ENCODE measurements around the gene OR5C1.
"Not testable (repeated sequence)": the region's sequence is repeated elsewhere in the genome, so short reads cannot be mapped to it uniquely, and the experiment has no call there.

Gene OR5C1

DNA sequence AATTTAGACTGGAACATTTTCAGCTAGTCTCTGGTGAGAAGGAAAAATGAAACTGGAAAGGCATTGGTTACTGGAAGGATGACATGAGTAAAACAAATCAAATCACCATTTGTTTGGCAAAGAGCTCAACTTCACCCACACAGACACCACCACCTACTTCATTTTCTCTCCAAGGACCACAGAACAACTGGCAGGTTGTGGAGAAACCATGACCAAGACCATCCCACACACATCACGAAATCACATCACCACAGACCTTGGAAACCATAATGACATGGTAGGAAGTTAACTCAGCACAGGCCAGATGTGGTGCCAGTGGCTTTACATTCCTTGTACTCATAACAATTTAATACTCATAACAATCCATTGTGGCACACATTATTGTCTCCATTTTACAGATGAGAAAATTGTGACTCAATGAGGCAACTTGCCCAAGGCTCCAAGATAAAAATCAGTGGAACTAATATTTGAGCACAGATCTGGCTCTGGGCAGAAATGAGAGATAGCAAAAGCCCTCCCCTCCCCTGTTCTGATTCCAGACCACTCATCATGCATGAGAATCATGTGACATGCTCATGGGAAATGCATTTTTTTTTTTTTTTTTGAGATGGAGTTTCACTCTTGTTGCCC, 18.7 kb downstream of the OR5C1 start:
- Histone ChIP-seq H2AFZ (ENCODE audit: low read depth) (no peak overlapping the region), H3K27ac (no peak overlapping the region), H3K4me1 (ENCODE audit: low read depth, poor library complexity, severe bottlenecking) (no peaks in the 10 kb centered on the region), H3K4me3 (IDR thresholded peaks at IDR 0.05; ENCODE audit: insufficient read depth, low read depth, low read length) (no peak overlapping the region), H3K9ac (no peak overlapping the region), H3K27me3 (ENCODE audit: insufficient read depth, low read depth) (no peaks in the 10 kb centered on the region), H3K79me2 (ENCODE audit: insufficient read depth, low read depth) (no peaks in the 10 kb centered on the region), H3K36me3 (ENCODE audit: insufficient read depth) (no peaks in the 10 kb centered on the region), H4K20me1 (ENCODE audit: insufficient read depth) (no peaks in the 10 kb centered on the region), H3K4me2 (no peak overlapping the region)
- TF ChIP-seq, protein P1, sequence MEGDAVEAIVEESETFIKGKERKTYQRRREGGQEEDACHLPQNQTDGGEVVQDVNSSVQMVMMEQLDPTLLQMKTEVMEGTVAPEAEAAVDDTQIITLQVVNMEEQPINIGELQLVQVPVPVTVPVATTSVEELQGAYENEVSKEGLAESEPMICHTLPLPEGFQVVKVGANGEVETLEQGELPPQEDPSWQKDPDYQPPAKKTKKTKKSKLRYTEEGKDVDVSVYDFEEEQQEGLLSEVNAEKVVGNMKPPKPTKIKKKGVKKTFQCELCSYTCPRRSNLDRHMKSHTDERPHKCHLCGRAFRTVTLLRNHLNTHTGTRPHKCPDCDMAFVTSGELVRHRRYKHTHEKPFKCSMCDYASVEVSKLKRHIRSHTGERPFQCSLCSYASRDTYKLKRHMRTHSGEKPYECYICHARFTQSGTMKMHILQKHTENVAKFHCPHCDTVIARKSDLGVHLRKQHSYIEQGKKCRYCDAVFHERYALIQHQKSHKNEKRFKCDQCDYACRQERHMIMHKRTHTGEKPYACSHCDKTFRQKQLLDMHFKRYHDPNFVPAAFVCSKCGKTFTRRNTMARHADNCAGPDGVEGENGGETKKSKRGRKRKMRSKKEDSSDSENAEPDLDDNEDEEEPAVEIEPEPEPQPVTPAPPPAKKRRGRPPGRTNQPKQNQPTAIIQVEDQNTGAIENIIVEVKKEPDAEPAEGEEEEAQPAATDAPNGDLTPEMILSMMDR (conservative IDR thresholded peaks at IDR 0.05; ENCODE audit: low read depth, low read length): no peak

DNA sequence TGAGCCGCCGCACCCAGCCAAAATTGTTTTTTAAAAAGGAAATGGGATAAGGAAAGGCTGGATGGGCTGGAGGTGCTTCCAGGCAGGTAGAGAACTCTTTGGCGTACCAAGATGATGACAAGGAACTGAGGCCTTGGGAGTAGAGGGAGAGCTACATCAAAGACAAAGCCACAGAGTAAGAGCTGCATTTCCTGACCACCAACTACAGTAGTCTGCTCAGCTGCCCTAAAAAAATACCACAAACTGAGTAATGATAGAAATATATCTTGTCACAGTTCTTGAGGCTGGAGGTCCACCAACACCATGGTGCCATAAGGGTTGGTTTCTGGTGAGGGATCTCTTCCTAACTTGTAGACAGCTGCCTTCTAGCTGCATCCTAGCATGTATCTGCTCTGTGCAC, 19.4 kb downstream of the OR5C1 start:
- H3K79me2 ChIP-seq (ENCODE audit: insufficient read depth, low read depth): no peaks in the 10 kb centered on the region
- H3K27ac ChIP-seq: no peak overlapping the region
- H3K4me2 ChIP-seq: no peak overlapping the region
- H3K27me3 ChIP-seq (ENCODE audit: insufficient read depth, low read depth): no peaks in the 10 kb centered on the region
- no peaks in the 10 kb centered on the region for H4K20me1 ChIP-seq (ENCODE audit: insufficient read depth)
- H3K4me3 ChIP-seq (IDR thresholded peaks at IDR 0.05; ENCODE audit: insufficient read depth, low read depth, low read length): no peak overlapping the region
- H2AFZ ChIP-seq (ENCODE audit: low read depth): no peak overlapping the region
- H3K4me1 ChIP-seq (ENCODE audit: low read depth, poor library complexity, severe bottlenecking): no peaks in the 10 kb centered on the region
- H3K9ac ChIP-seq: no peak overlapping the region
- no peaks in the 10 kb centered on the region for H3K36me3 ChIP-seq (ENCODE audit: insufficient read depth)
- TF ChIP-seq, protein P1 (conservative IDR thresholded peaks at IDR 0.05; ENCODE audit: low read depth, low read length): no peak

DNA sequence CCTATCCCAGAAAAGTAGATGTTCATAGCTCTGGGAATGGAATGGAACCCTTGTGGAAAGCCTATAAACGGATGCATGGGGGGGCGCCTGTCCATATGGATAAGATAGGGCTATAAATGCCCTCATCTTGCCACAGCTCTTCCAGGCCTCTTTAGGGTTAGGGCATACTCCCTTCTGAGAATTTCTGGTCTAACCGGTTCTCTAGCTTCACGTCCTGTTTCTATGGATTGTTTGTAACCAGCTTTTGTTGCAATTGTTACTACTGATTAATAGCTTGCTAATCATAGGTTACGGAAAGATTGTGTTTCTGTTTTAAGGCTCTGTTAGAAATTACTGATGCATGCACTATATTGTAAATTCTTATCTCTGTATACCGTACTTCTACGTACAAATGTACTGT, 20.5 kb downstream of the OR5C1 start:
- not testable (repeated sequence) for H3K4me1 ChIP-seq (ENCODE audit: low read depth, poor library complexity, severe bottlenecking); H2AFZ ChIP-seq (ENCODE audit: low read depth); H3K27me3 ChIP-seq (ENCODE audit: insufficient read depth, low read depth); H3K36me3 ChIP-seq (ENCODE audit: insufficient read depth); H4K20me1 ChIP-seq (ENCODE audit: insufficient read depth); H3K4me3 ChIP-seq (IDR thresholded peaks at IDR 0.05; ENCODE audit: insufficient read depth, low read depth, low read length); H3K27ac ChIP-seq; H3K4me2 ChIP-seq; H3K79me2 ChIP-seq (ENCODE audit: insufficient read depth, low read depth); H3K9ac ChIP-seq

DNA sequence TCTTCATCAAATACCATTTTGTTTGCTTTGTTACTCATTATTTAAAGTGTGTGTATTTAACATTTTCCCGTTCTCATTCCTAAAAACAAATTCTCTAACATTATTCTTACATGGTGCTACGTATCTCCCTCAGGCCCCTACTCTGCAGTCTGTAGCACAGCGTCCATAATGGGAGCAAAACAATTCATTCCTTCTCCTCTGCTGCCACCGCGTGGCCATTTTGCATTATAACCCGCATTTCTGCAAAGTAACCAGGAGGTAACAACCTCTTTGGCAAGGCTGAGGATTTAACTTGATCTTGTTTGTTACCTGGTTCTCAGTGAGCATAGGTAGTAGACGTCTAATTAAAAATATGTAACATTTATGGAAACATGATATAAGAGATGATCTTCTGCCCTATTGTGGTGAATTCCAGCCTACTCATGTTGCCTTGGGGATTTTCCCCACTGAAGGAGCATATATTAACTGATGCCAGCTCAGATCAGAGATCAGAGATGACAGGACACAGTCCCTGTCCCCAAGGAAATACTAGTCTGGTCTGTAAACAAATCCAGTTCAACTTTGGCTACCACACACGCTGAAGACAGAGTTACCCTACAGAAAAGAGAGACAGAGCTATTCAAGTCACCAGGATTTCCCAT, 21.7 kb downstream of the OR5C1 start:
- no peak overlapping the region for H3K4me2 ChIP-seq
- TF ChIP-seq, protein P1 (conservative IDR thresholded peaks at IDR 0.05; ENCODE audit: low read depth, low read length): peak; percentile 97
- H3K79me2 ChIP-seq (ENCODE audit: insufficient read depth, low read depth): no peaks in the 10 kb centered on the region
- H3K36me3 ChIP-seq (ENCODE audit: insufficient read depth): no peaks in the 10 kb centered on the region
- H3K9ac ChIP-seq: no peak overlapping the region
- no peak overlapping the region for H3K4me3 ChIP-seq (IDR thresholded peaks at IDR 0.05; ENCODE audit: insufficient read depth, low read depth, low read length)
- no peak overlapping the region for H2AFZ ChIP-seq (ENCODE audit: low read depth)
- H3K27ac ChIP-seq: no peak overlapping the region
- H4K20me1 ChIP-seq (ENCODE audit: insufficient read depth): no peaks in the 10 kb centered on the region
- H3K4me1 ChIP-seq (ENCODE audit: low read depth, poor library complexity, severe bottlenecking): no peaks in the 10 kb centered on the region
- no peaks in the 10 kb centered on the region for H3K27me3 ChIP-seq (ENCODE audit: insufficient read depth, low read depth)

DNA sequence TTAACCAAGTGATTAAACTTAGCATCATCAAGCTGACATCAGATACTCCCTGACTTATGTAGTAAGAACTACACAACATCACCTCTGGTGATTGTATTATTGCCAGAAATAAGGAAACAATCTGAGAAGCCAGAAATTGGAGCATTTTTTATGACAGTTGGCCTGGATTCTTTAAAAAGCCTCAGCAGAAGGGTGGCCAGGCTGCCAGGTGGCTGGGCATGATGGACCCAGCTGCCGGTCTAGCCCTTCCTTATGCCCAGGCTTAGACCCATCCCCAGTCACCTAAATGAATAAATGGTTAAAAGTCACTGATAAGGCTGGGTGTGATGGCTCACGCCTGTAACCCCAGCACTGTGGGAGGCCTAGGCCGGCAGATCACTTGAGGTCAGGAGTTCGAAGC, 24.0 kb downstream of the OR5C1 start:
- Histone ChIP-seq H3K36me3 (ENCODE audit: insufficient read depth) (no peaks in the 10 kb centered on the region), H3K4me1 (ENCODE audit: low read depth, poor library complexity, severe bottlenecking) (no peaks in the 10 kb centered on the region), H3K27ac (no peak overlapping the region), H4K20me1 (ENCODE audit: insufficient read depth) (no peaks in the 10 kb centered on the region), H2AFZ (ENCODE audit: low read depth) (no peak overlapping the region), H3K4me2 (no peak overlapping the region), H3K79me2 (ENCODE audit: insufficient read depth, low read depth) (no peaks in the 10 kb centered on the region), H3K9ac (no peak overlapping the region), H3K27me3 (ENCODE audit: insufficient read depth, low read depth) (no peaks in the 10 kb centered on the region), H3K4me3 (IDR thresholded peaks at IDR 0.05; ENCODE audit: insufficient read depth, low read depth, low read length) (no peak overlapping the region)
- TF ChIP-seq, protein P1 (conservative IDR thresholded peaks at IDR 0.05; ENCODE audit: low read depth, low read length): no peak
